Neural crest cell (in vitro differentiated cells): ENCODE measurements around the gene HAVCR1. TPM values are rescaled to one million over a fixed set of nuclear protein-coding genes. Genes with fewer than 3 reads are reported as not detected.
A peak's percentile ranks its signal among the peaks of the same experiment; 100 is the strongest.
"Not testable (repeated sequence)": the region's sequence is repeated elsewhere in the genome, so short reads cannot be mapped to it uniquely, and the experiment has no call there.

Experiments
- DNase-seq: peaks from one replicate; pipeline ENCODE4 v3.0.0; 2021; ENCODE audit warnings: low read depth, mixed read lengths, low spot score
- H3K27ac Mint-ChIP-seq: one replicate; pipeline ENCODE4 v1.8.0; 2021; ENCODE audit warnings: mild to moderate bottlenecking, mixed read lengths; ENCODE audit not compliant: unreplicated experiment
- H3K27me3 Mint-ChIP-seq: 2 replicates; pipeline ENCODE4 v1.8.0; 2021; ENCODE audit warnings: low read depth, mild to moderate bottlenecking, mixed read lengths
- H3K36me3 Mint-ChIP-seq: 2 replicates; pipeline ENCODE4 v1.8.0; 2021; ENCODE audit warnings: low read depth, mild to moderate bottlenecking, mixed read lengths
- H3K4me1 Mint-ChIP-seq: 2 replicates; pipeline ENCODE4 v1.8.0; 2021; ENCODE audit warnings: mixed read lengths
- H3K4me3 Mint-ChIP-seq: one replicate; pipeline ENCODE4 v1.8.0; 2021; ENCODE audit warnings: mild to moderate bottlenecking, mixed read lengths
- H3K9me3 Mint-ChIP-seq: 2 replicates; pipeline ENCODE4 v1.8.0; 2021; ENCODE audit warnings: mixed read lengths
- total RNA-seq: library from RNA; stranded (reverse); gene quantifications from 2 replicates; pipeline ENCODE4 v1.2.1, GENCODE V29; 2021
- TF ChIP-seq, protein P1 (sequence below): fragments of 200-600 bp; sonication (generic); conservative IDR thresholded peaks from 2 replicates; pipeline ENCODE4 v1.5.0; 2021; ENCODE audit warnings: antibody characterized with exemption, mild to moderate bottlenecking

Gene HAVCR1
- total RNA-seq, 1 donor from 2014 or later = not detected

DNA sequence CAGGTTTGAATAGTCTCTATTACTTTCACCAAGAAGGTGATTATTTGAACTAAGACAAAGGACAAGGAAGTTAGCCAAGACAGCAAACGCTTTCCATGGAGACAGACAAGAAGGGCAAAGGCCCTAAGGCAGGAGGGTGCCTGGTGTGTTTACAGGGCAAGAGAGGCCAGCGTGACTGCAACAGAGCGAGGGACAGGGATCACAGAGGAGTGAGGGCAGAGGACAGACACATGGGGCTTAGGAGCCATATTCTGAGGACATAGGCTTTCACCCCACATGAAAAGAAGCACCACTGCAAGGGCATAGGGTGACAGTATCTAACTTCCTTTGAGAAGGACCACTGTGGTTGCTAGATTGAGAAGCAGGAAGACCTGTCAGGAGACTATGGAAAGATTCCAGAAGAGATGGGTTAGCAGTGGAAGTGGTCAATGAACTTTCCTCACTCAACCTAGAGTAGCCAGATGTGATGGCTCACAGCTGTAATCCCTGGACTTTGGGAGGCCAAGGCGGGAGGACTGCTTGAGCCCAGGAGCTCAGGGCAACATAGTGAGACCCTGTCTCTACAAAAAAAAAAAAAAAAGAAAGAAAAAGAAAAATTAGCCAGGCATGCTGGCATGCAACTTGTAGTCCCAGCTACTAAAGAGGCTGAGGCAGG lies 5.0 kb upstream of the HAVCR1 start:
- Mint-ChIP-seq H3K4me1 (peaks cover 5% of the 10 kb centered on the region), H3K27me3 (no peaks in the 10 kb centered on the region), H3K4me3 (no peak overlapping the region), H3K36me3 (no peaks in the 10 kb centered on the region), H3K9me3 (no peaks in the 10 kb centered on the region), H3K27ac (peak overlapping the region; percentile 68)
- TF ChIP-seq, protein P1, sequence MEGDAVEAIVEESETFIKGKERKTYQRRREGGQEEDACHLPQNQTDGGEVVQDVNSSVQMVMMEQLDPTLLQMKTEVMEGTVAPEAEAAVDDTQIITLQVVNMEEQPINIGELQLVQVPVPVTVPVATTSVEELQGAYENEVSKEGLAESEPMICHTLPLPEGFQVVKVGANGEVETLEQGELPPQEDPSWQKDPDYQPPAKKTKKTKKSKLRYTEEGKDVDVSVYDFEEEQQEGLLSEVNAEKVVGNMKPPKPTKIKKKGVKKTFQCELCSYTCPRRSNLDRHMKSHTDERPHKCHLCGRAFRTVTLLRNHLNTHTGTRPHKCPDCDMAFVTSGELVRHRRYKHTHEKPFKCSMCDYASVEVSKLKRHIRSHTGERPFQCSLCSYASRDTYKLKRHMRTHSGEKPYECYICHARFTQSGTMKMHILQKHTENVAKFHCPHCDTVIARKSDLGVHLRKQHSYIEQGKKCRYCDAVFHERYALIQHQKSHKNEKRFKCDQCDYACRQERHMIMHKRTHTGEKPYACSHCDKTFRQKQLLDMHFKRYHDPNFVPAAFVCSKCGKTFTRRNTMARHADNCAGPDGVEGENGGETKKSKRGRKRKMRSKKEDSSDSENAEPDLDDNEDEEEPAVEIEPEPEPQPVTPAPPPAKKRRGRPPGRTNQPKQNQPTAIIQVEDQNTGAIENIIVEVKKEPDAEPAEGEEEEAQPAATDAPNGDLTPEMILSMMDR = no peak
- DNase-seq = no peak

- no peak overlapping the region for H3K4me3 Mint-ChIP-seq
Observed at GRCh38 chr5:157059891-157060290, 975 bp upstream of the HAVCR1 start.

DNA sequence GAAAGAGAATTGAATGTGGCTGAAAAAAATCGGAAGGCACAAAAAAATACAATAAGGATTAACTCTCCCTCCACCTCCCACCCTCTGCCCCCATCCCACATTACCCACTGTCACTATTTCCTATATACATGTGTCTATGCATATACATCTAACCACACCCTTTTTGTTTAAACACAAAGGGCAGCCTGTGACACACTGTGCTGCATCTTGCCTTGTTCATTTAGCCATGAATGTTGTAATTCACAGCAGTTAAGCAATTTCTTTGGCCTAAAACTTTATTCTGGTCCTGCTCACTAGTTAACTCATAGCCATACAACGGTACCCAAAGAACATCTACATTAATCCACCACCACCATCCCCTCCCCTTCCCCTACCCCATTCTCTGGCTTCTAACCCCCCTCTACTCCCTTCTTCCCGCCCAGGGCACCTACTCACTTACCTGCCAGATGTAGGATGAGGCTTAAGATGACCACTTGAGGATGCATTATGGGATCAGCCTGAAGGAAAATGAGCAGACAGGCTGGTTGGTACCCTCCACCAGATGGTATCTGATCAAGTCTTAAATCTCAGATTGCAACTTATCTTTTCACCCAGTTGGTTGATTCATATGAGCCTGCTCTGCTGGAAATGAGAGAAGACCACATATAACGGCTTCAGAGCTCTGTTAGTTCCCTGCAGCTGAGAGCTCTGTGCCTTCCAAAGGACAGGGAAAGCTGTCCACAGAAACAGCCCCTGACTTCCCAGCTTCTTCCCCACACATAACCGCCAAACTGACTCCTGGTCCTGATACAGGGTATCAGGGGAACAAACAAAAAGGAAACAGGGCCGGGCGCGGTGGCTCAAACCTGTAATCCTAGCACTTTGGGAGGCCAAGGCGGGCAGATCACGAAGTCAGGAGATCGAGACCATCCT lies 1.2 kb downstream of the HAVCR1 start:
- TF ChIP-seq, protein P1 = no peak
- Mint-ChIP-seq H3K36me3 (no peaks in the 10 kb centered on the region), H3K4me1 (peaks cover 4% of the 10 kb centered on the region), H3K4me3 (no peak overlapping the region), H3K27ac (no peak overlapping the region), H3K9me3 (no peaks in the 10 kb centered on the region), H3K27me3 (no peaks in the 10 kb centered on the region)
- no peak for DNase-seq

More at GRCh38 chr5:157059891-157060290, 975 bp upstream of the HAVCR1 start:
- Mint-ChIP-seq H3K27me3 (no peaks in the 10 kb centered on the region), H3K27ac (no peak overlapping the region), H3K36me3 (no peaks in the 10 kb centered on the region), H3K4me1 (peaks cover 8% of the 10 kb centered on the region), H3K9me3 (no peaks in the 10 kb centered on the region)
- DNase-seq = no peak
- TF ChIP-seq, protein P1 = no peak

GRCh38 chr5:157056848-157057247 lies 2.1 kb downstream of the HAVCR1 start:
- H3K4me1 Mint-ChIP-seq, H3K9me3 Mint-ChIP-seq, H3K27me3 Mint-ChIP-seq, H3K4me3 Mint-ChIP-seq, H3K27ac Mint-ChIP-seq, DNase-seq, H3K36me3 Mint-ChIP-seq: not testable (repeated sequence)

- Mint-ChIP-seq H3K4me3 (no peak overlapping the region), H3K27ac (no peak overlapping the region), H3K27me3 (no peaks in the 10 kb centered on the region), H3K9me3 (no peaks in the 10 kb centered on the region), H3K36me3 (no peaks in the 10 kb centered on the region), H3K4me1 (peaks cover 4% of the 10 kb centered on the region)
- TF ChIP-seq, protein P1 = no peak
- DNase-seq = no peak
Observed at GRCh38 chr5:157051604-157052245, 7.2 kb downstream of the HAVCR1 start.
